Measurements from ENCODE around the gene RIBC2. TPM values are rescaled to one million over a fixed set of nuclear protein-coding genes. Genes with fewer than 3 reads are reported as not detected.

Gene RIBC2
- total and polyA plus RNA-seq, 7 donors, result 1.5 TPM; not detected in 6

DNA sequence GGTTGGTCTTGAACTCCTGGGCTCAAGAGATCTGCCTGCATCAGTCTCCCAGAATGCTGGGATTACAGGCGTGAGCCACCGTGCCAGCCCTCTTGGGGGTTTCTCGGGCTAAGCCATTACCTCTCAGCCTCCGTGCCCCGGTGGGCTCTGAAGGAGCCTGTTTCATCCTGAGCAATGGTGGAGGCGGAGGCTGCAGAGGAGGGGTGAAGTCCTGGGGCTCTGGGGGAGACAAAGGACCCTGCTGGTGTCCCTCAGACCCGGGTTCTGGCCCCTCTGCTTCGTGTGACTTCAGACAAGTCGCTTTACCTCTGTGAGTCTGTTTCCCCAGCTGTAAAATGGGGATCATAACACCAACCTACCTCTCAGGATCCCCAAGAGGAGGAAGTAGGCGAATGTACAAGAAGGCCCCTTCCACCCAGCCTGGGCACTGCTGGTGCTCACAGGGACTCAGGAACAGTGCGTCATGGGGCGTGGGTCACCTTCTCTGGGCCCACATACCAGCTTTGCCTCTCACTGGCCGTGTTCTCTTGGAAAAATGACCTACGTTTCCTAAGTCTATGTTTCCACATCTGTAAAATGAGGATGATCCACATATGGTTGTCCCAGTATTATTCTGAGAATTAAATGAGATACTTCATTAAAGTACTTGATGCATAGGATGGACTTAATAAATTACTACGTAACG is 36.8 kb downstream of the RIBC2 start:
- Histone ChIP-seq H3K36me3 (no peaks in the 10 kb centered on the region), H3K27ac (peak overlapping the region; percentile 59 to 72 (median 68)), H3K27me3 (no peaks in the 10 kb centered on the region), H3K4me1 (peaks cover 0 to 10% (median 6%) of the 10 kb centered on the region in 4 donors), H3K4me3 (no peak overlapping the region), H3K9me3 (no peaks in the 10 kb centered on the region)
- 89 to 91% methylated on average over 16 of the region's 16 CpGs for WGBS, 2 donors
- intact Hi-C loops (cut with DNase I), result loop anchor here (5.0 kb wide), 1 partner anchor 47 kb away; no protein-coding TSS in a partner anchor
- no peak for TF ChIP-seq POLR2A (IDR thresholded peaks at IDR 0.05)
- TF ChIP-seq POLR2AphosphoS5 (IDR thresholded peaks at IDR 0.05), result no peak
- TF ChIP-seq, protein P1, sequence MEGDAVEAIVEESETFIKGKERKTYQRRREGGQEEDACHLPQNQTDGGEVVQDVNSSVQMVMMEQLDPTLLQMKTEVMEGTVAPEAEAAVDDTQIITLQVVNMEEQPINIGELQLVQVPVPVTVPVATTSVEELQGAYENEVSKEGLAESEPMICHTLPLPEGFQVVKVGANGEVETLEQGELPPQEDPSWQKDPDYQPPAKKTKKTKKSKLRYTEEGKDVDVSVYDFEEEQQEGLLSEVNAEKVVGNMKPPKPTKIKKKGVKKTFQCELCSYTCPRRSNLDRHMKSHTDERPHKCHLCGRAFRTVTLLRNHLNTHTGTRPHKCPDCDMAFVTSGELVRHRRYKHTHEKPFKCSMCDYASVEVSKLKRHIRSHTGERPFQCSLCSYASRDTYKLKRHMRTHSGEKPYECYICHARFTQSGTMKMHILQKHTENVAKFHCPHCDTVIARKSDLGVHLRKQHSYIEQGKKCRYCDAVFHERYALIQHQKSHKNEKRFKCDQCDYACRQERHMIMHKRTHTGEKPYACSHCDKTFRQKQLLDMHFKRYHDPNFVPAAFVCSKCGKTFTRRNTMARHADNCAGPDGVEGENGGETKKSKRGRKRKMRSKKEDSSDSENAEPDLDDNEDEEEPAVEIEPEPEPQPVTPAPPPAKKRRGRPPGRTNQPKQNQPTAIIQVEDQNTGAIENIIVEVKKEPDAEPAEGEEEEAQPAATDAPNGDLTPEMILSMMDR (IDR thresholded peaks at IDR 0.05), result no peak
- TF ChIP-seq EP300 (IDR thresholded peaks at IDR 0.05), result no peak
- DNase-seq, result no peak

DNA sequence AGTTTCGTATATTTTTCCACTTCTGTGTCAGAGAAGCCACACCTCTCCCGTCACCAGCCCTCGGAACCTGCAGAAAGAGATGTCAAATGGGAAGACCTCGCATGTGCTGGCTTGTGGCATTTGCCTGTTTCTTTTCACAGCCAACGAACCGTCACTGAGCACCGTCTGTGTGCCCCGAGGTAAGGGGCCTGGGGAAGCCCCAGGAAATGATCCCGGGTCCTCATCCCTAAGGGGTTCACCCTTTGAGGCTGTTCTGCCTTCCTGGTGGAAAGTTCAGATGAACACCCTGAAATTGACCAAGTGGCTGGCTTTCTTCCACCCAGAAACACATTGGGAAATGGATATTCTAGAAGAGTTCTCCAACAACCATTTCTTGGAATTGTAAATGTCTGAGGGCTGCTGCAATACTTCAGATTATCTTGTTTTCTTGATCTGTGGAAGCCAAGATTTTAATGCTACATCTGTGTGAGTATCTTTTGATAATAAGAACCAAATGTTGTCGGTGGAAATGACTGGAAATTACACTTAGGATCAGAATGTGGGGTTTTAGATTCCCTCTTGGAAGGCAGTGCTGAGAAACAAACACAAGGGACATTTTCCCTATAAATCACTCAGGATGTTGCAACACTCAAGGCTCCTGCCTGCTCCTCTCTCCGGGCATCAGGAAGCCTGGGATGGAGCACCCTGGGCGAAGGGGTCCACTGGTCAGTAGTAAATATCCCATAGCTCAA is 37.6 kb downstream of the RIBC2 start:
- TF ChIP-seq EP300 (IDR thresholded peaks at IDR 0.05) (no peak), POLR2AphosphoS5 (IDR thresholded peaks at IDR 0.05) (peak; percentile 59 to 69 (median 64))
- TF ChIP-seq, protein P1 (IDR thresholded peaks at IDR 0.05), result no peak
- WGBS, 2 donors, result 70 to 73% methylated on average over 12 of the region's 12 CpGs
- no peaks in the 10 kb centered on the region for H3K36me3 ChIP-seq
- no peaks in the 10 kb centered on the region for H3K27me3 ChIP-seq
- H3K4me3 ChIP-seq, result no peak overlapping the region
- H3K4me1 ChIP-seq, result peaks cover 0 to 10% (median 6%) of the 10 kb centered on the region in 4 donors
- no peaks in the 10 kb centered on the region for H3K9me3 ChIP-seq
- intact Hi-C loops (cut with DNase I), result loop anchor here (5.0 kb wide), 1 partner anchor 46 kb away; no protein-coding TSS in a partner anchor
- peak; percentile 83 for DNase-seq
- peak overlapping the region; percentile 59 to 72 (median 68) for H3K27ac ChIP-seq

DNA sequence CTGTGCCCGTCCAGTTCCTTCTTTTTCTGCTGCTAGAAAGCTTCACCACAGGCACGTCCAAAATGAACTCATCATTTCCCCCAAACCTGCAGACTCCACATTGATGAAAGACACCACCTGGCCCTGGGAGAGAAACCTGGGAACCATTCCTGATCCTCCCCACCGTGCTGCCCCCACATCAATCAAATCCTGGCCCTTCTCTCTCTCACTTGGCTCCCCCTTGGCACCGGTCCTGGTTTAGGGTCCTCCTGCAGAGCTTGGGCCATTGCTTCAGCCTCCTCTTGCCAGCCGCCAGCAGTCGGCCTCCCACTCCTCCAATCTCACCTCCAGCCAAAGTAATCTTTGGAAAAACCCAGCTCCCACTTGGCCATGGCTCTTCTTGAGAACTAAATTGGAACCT is 38.5 kb downstream of the RIBC2 start:
- no peak for TF ChIP-seq POLR2AphosphoS5 (IDR thresholded peaks at IDR 0.05)
- no peaks in the 10 kb centered on the region for H3K36me3 ChIP-seq
- peak overlapping the region; percentile 42 to 70 (median 62) for H3K27ac ChIP-seq
- 83 to 86% methylated on average over 6 of the region's 6 CpGs for WGBS, 2 donors
- H3K4me1 ChIP-seq, result peaks cover 0 to 10% (median 6%) of the 10 kb centered on the region in 4 donors
- H3K27me3 ChIP-seq, result no peaks in the 10 kb centered on the region
- H3K4me3 ChIP-seq, result no peak overlapping the region
- no peak for DNase-seq
- H3K9me3 ChIP-seq, result no peaks in the 10 kb centered on the region
- intact Hi-C loops (cut with DNase I), result loop anchor here (5.0 kb wide), 1 partner anchor 45 kb away; no protein-coding TSS in a partner anchor

DNA sequence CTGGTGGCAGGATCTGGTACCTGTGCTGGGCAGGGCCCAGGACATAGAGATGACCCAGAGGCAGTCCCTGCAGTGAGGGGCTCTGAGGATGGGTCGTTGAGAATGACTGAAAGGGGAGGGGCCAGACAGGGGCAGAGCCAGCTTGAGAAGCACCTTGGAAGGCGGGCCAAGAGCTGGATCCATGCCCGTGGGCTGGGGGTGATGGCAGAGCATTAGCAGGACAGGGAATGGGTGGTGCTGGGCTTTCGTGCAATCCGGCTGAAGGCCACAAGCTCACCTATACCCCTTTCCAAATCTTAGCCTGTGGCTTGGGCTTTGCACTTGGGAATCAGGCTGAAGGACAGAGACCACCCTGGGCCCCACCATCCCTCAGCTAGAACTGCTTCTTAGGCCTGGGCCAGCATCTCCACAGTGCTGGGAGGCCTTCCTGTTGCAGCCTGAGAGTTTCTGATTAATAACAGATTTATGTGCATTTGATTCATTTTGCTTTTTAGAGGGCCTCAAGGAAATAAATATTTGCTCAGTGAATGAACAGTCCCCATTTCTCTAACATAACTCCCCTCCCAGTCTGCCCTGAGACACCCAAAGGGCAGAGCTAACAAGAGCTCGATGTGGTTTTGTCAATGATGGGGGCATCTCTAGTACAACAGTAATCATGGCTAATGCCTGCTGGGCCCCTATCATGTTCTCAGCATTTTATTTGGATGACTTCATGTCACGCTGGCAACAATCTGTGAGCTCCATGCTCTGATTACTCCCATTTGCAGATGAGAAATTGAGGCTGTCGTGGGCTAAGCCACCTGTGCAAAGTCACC is 39.3 kb downstream of the RIBC2 start:
- no peaks in the 10 kb centered on the region for H3K9me3 ChIP-seq
- WGBS, 2 donors, result 61 to 74% methylated on average over 8 of the region's 8 CpGs
- peaks cover 0 to 10% (median 6%) of the 10 kb centered on the region in 4 donors for H3K4me1 ChIP-seq
- intact Hi-C loops (cut with DNase I), result loop anchor here (5.0 kb wide), 1 partner anchor 45 kb away; no protein-coding TSS in a partner anchor
- no peak for TF ChIP-seq EP300 (IDR thresholded peaks at IDR 0.05)
- TF ChIP-seq POLR2AphosphoS5 (IDR thresholded peaks at IDR 0.05), result no peak
- TF ChIP-seq POLR2A (IDR thresholded peaks at IDR 0.05), result no peak
- TF ChIP-seq, protein P1 (IDR thresholded peaks at IDR 0.05), result no peak
- H3K4me3 ChIP-seq, result no peak overlapping the region
- no peaks in the 10 kb centered on the region for H3K36me3 ChIP-seq
- peak overlapping the region; percentile 42 to 70 (median 62) for H3K27ac ChIP-seq
- no peak for DNase-seq
- no peaks in the 10 kb centered on the region for H3K27me3 ChIP-seq

All from sigmoid colon (tissue), 7 donors.